ENCODE results near the gene PLXDC1.
A peak's percentile ranks its signal among the peaks of the same experiment; 100 is the strongest.
"Not testable (repeated sequence)": the region's sequence is repeated elsewhere in the genome, so short reads cannot be mapped to it uniquely, and the experiment has no call there.

PLXDC1 gene

DNA sequence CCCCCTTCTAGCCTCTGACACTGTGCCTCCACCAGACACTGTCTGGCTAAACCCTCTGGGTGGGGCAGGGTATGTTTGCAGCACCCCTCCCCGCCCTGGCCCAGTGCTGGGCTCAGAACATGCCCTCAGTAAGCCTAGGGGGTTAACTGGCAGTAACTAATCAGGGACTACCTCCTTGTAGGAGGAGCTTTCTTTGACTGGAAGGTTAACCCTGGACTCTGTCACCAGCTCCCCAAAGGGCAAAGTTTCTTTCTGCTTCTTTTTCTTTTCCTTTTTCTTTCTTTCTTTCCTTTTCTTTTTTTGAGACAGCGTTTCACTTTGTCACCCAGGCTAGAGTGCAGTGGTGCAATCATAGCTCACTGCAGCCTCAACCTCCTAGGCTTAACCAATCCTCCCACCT is 76.8 kb downstream of the PLXDC1 start:
- Mint-ChIP-seq H3K27ac (no peak overlapping the region), H3K36me3 (ENCODE audit: low read depth) (no peaks in the 10 kb centered on the region), H3K4me1 (peaks cover 2% of the 10 kb centered on the region), H3K4me3 (no peak overlapping the region), H3K27me3 (no peaks in the 10 kb centered on the region), H3K9me3 (no peaks in the 10 kb centered on the region)
- ATAC-seq (no peak), DNase-seq (no peak)

DNA sequence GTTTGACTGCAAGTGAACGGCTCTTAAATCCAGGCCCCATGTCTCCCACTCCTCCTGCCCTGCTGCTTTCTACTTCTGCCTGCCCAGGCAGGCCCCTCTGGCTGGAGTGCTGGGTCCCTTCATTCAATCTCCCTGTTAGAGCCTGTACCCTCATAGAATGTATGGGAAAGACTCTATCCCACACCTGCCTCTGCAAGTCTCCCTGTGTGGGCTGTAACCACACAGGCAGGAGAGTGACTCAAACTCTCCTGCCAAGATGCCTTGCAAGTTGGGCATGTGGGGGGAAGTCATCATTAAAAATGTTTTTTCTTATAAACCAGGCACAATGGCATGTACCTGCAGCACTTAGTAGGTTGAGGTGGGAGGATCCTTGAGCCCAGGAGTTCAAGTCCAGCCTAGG is 77.5 kb downstream of the PLXDC1 start:
- no peak overlapping the region for H3K27ac Mint-ChIP-seq
- ATAC-seq (no peak), DNase-seq (no peak)
- H3K4me1 Mint-ChIP-seq, result peaks cover 2% of the 10 kb centered on the region
- H3K27me3 Mint-ChIP-seq, result no peaks in the 10 kb centered on the region
- H3K4me3 Mint-ChIP-seq, result no peak overlapping the region
- H3K9me3 Mint-ChIP-seq, result no peaks in the 10 kb centered on the region
- H3K36me3 Mint-ChIP-seq (ENCODE audit: low read depth), result no peaks in the 10 kb centered on the region

DNA sequence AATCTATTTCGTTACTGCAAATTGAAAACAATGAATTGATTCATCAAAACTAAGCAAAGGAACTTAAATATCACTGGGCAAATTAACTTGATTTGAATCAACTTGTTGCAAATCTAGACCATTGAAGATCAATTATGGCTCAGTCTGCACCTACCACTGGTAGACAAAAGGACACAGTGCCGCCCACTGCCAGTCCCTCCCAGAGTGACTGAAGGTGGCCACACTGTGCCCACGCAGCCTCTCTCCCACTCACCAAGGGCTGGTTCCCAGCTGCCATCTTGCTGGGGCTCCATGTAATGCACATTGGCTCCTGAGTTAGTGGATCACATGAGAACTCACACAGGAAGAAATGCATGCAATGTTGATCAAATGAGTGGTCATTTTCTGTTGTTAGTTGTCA is 78.1 kb downstream of the PLXDC1 start:
- no peak for ATAC-seq
- Mint-ChIP-seq H3K4me1 (peaks cover 2% of the 10 kb centered on the region), H3K36me3 (ENCODE audit: low read depth) (no peaks in the 10 kb centered on the region), H3K27ac (no peak overlapping the region), H3K9me3 (no peaks in the 10 kb centered on the region), H3K4me3 (no peak overlapping the region), H3K27me3 (no peaks in the 10 kb centered on the region)
- DNase-seq, result no peak

DNA sequence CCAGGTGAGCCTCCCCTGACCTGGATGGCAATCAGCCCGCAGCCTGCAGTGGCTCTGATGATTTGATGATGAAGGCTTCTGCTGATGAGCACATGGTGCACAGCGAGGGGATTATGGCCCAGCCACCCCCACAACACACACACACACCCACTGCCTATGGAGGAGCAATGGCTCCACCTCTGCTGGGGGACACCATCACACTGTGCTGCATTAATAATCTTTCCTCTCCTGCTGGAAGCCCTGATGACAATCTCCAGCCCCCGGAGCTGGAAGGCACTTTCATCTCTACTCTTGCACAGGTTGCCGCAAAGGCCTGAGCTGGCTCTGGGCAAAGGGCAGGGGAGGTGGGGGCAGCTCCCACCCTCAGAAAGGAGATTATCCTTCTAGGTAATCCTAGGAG is 79.9 kb downstream of the PLXDC1 start:
- Mint-ChIP-seq H3K27me3 (no peaks in the 10 kb centered on the region), H3K4me3 (no peak overlapping the region), H3K27ac (no peak overlapping the region), H3K36me3 (ENCODE audit: low read depth) (no peaks in the 10 kb centered on the region), H3K4me1 (peaks cover 2% of the 10 kb centered on the region), H3K9me3 (no peaks in the 10 kb centered on the region)
- no peak for DNase-seq
- ATAC-seq, result no peak

DNA sequence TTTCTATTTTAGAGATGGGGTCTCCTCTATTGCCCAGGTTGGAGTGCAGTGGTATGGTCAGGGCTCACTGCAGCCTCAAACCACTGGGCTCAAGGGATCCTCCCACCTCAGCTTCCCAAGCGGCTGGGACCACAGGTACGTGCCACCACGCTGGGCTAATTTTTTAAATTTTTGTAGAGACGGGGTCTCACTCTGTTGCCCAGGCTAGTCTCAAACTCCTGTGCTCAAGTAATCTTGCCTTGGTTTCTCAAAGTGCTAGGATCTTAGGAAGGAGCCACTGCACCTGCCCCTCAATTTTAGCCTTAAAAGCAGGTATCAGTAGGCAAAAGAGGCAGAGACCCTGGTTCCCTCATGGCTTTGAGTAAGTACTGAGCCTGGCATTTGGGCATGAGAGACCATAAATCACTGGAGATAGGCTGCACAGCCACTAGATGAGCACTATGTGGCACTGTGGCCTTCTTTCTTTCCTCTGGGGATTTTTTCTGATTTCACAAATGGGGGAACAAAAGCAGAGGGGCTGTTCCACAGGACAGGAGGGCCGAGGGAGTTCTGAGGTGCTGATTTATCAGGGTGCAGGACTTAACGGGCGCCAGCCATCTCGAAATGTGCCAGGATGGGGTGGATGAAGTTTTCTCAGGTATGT is 82.2 kb downstream of the PLXDC1 start:
- DNase-seq (no peak), ATAC-seq (peak; percentile 87)
- no peak overlapping the region for H3K4me3 Mint-ChIP-seq
- H3K9me3 Mint-ChIP-seq, result no peaks in the 10 kb centered on the region
- peak overlapping the region; percentile 53 for H3K27ac Mint-ChIP-seq
- H3K36me3 Mint-ChIP-seq (ENCODE audit: low read depth), result no peaks in the 10 kb centered on the region
- peaks cover 2% of the 10 kb centered on the region for H3K4me1 Mint-ChIP-seq
- no peaks in the 10 kb centered on the region for H3K27me3 Mint-ChIP-seq

DNA sequence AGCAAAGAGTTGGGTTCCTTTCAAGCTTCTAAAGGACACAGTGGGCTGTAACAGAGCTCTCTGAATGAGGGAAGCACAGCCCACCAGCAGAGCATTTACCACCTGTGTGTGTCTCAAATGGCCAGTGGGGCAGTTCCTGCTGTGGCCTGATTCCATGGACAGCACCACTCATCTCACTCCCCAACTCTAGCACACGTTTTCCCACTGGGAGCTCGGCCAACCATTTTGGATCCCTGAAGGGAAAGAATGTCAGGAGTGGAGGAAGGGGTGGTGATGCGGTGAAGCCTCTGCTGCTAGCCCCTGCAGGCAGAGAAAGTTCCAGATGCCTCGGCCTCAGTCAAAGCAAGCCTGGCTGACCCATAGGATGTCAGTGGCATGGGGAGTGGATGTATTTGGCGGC is 86.6 kb downstream of the PLXDC1 start:
- Mint-ChIP-seq H3K9me3 (no peaks in the 10 kb centered on the region), H3K4me1 (no peaks in the 10 kb centered on the region), H3K36me3 (ENCODE audit: low read depth) (no peaks in the 10 kb centered on the region), H3K27ac (no peak overlapping the region), H3K4me3 (no peak overlapping the region), H3K27me3 (no peaks in the 10 kb centered on the region)
- ATAC-seq (no peak), DNase-seq (no peak)

DNA sequence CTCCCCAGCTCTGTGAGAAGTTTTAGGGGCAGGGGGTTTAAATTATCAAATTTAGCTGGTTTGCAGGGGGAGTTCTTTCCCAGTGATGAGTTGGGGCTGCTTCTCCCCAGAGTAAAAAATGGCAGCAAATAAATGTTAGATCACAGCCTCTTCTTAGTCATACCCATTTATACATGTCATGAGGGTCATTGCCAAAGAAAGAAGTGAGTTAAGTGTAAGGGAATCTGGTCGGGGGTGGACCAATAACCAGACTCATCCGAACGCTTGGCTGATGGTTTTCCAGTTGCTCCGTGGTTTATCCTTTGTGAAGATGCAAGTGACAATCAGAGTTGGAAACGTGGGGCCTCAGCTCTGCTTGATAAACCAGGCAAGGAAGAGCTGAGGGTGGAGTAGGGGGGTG is 87.1 kb downstream of the PLXDC1 start:
- Mint-ChIP-seq H3K27me3 (no peaks in the 10 kb centered on the region), H3K4me3 (no peak overlapping the region), H3K4me1 (no peaks in the 10 kb centered on the region), H3K27ac (no peak overlapping the region), H3K9me3 (no peaks in the 10 kb centered on the region), H3K36me3 (ENCODE audit: low read depth) (no peaks in the 10 kb centered on the region)
- DNase-seq, result no peak
- no peak for ATAC-seq

DNA sequence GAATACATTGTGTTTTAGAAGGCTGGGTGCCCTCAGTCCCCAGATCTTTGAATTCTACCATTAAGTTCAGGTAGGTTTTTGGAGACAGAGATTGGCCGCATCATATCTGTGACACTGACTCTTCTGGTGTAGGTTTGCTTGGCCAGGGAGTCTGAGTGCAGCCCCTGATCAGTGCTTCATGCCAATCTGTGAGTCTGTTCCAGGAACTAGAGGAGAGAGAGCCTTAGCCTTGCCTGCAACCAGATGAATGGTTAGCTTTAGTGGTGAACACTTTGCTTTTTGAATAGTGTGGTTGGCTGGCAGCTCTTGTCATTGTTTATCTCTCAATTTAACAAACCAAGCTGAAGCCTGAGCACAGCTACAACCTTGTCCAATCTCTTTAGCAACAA is 87.8 kb downstream of the PLXDC1 start:
- Mint-ChIP-seq H3K27ac (no peak overlapping the region), H3K4me1 (no peaks in the 10 kb centered on the region), H3K27me3 (no peaks in the 10 kb centered on the region), H3K9me3 (no peaks in the 10 kb centered on the region), H3K36me3 (ENCODE audit: low read depth) (no peaks in the 10 kb centered on the region), H3K4me3 (no peak overlapping the region)
- ATAC-seq (no peak), DNase-seq (no peak)

DNA sequence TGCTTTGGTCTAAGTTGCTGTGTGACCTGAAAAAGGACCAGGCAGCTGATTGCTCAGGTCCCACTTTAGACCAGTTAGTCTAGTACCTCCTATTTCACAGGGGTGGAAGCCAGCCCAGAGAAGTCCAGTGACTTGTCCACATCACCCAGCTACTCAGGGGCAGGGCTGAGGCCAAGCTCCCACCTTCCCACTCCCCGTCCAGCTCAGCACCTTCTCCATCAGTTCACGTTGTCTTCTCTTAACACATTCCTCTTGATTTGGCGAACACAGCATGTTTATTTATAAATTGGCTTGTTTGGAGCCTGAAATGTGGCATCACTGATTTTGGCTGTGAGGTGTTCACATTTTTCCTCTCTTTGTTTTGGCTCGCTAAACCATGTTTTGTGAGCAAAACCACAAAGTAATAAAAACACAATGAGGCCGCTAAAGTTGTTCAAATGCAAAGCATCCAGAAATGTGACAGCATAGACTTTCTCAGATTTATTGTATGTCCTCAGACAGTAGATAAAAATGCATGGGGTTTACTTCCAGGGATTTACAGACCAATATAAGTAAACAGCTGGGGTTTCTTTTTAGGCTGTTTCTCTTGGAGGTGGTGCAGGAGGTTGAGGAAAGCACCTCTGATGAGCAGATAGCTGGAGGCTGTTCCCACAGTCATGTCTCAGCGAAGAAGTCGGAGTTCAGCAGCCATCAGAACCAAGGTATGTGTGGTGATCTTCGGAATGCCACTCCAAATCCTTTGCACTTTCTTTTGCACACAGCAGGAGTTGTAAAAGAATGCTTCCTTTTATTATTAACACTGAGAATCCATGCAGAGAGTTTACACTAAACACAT is 88.4 kb downstream of the PLXDC1 start:
- ATAC-seq, result no peak
- DNase-seq, result no peak
- H3K4me1 Mint-ChIP-seq, result no peaks in the 10 kb centered on the region
- no peaks in the 10 kb centered on the region for H3K27me3 Mint-ChIP-seq
- no peaks in the 10 kb centered on the region for H3K36me3 Mint-ChIP-seq (ENCODE audit: low read depth)
- H3K27ac Mint-ChIP-seq, result no peak overlapping the region
- H3K9me3 Mint-ChIP-seq, result no peaks in the 10 kb centered on the region
- H3K4me3 Mint-ChIP-seq, result no peak overlapping the region

DNA sequence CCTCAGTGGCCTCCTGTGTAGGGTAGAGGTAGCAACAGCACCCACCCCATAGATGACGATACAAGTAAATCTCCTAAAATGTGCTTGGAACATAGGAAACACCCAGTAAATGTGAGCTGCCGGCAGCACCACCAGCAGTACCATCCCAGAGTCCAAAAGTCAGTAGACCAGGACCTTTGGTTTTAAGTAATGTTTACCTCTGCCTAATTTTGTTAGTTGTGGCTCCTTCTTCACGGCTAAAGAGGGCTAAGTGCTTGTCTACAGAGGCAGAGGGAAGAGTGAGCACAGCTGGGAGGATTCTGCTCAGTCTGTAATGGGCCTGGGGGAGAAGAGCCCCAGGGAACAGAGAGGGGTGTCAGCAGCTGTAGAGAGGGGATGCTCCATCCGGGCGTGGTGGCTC is 92.9 kb downstream of the PLXDC1 start:
- H3K36me3 Mint-ChIP-seq (ENCODE audit: low read depth), result no peaks in the 10 kb centered on the region
- H3K4me1 Mint-ChIP-seq, result peaks cover 15% of the 10 kb centered on the region
- DNase-seq, result no peak
- H3K27ac Mint-ChIP-seq, result no peak overlapping the region
- ATAC-seq, result no peak
- H3K27me3 Mint-ChIP-seq, result peaks cover 3% of the 10 kb centered on the region
- H3K4me3 Mint-ChIP-seq, result no peak overlapping the region
- no peaks in the 10 kb centered on the region for H3K9me3 Mint-ChIP-seq

DNA sequence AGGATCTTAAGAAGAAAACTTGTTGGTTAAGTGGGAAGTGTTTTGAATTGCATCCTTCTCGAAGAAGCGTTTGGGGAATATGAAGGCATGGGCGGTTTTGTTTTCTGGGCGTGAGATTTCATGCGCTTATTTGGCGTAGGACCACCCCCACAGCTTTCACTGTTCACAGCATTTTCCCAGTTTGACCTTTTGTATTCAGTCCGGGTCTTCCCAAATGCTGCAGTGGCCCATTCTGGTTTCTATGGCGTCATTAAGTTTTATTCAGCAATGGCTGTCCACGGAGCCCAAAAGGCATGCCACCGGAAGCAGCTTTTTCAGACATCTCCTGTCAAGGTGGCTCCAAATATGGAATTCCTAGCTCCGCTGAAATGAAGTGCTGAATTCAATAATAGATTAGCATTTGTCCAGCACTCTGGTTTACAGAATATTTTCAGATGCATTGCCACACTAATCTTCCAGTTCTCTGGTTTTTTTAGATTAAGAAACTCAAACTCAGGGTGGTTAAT is 93.7 kb downstream of the PLXDC1 start:
- peaks cover 15% of the 10 kb centered on the region for H3K4me1 Mint-ChIP-seq
- H3K27me3 Mint-ChIP-seq, result peaks cover 6% of the 10 kb centered on the region
- no peak overlapping the region for H3K27ac Mint-ChIP-seq
- H3K4me3 Mint-ChIP-seq, result peak overlapping the region; percentile 79
- no peaks in the 10 kb centered on the region for H3K9me3 Mint-ChIP-seq
- DNase-seq (no peak), ATAC-seq (no peak)
- no peaks in the 10 kb centered on the region for H3K36me3 Mint-ChIP-seq (ENCODE audit: low read depth)

DNA sequence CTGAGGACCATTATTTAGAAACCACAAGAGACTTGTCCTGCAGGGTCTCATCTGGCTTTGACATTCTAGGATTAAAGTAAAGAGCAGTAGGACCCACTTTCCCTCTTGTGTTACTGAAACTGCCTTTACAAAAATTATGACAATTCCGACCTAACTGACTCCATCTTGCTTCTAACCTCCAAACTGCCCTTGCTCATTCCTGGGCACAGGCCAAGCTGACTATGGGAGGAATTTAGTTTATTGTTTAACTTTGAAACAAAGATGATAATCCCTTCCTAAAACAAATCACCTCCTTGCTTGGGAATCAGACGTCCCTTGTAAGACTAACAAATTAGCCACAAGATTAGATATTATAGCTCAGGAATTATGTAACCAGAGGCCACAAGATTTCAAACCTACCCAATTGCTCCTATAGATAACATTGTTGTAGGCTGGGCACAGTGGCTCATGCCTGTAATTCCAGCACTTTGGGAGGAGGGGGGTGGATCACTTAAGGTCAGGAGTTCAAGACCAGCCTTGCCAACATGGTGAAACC is 97.3 kb downstream of the PLXDC1 start:
- ATAC-seq (no peak), DNase-seq (no peak)
- Mint-ChIP-seq H3K27ac (no peak overlapping the region), H3K4me3 (no peak overlapping the region), H3K4me1 (peaks cover 15% of the 10 kb centered on the region), H3K27me3 (peaks cover 6% of the 10 kb centered on the region), H3K9me3 (no peaks in the 10 kb centered on the region), H3K36me3 (ENCODE audit: low read depth) (no peaks in the 10 kb centered on the region)

DNA sequence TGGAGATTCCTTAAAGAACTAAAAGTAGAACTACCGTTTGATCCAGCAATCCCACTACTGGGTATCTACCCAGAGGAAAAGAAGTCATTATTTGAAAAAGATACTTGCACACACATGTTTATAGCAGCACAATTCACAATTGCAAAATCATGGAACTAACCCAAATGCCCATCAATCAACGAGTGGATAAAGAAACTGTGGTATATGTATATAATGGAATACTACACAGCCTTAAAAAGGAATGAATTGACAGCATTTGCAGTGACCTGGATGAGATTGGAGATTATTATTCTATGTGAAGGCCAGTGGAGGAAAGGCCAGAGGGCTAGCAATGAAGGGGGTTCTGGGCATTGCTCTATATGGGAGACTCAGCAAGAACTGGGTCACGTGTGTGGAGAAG is 99.0 kb downstream of the PLXDC1 start:
- H3K4me1 Mint-ChIP-seq, result peaks cover 11% of the 10 kb centered on the region
- not testable (repeated sequence) for H3K36me3 Mint-ChIP-seq (ENCODE audit: low read depth); H3K27ac Mint-ChIP-seq; ATAC-seq; DNase-seq; H3K4me3 Mint-ChIP-seq; H3K9me3 Mint-ChIP-seq; H3K27me3 Mint-ChIP-seq

DNA sequence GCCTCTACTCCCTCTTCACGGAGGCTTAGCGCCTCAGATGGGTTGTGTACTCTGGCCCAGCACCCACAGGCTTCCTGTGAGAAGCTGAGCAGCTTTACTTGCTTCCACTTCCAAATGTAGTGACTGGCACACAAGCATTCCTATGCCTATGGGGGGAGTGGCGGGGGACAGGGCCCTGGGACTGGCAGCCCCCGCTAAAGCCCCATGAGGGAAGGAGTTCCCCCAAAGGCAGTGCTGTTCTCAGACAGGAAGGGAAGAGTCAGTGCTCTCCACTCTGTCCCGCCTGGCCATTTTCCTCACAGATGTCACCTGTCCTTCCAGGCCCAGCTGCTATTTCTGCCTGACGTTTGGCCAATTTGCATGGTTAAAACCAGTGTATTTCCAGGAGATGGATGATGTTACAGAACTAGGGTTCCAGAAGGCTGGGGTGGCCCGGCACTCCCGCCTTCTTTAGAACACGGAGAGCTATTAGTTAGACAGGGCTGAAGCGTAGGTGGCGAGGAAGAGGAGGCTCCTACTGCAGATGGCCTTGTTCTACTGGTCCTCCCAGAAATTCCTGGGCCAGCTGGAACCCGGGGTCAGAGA is 100.3 kb downstream of the PLXDC1 start:
- no peak overlapping the region for H3K4me3 Mint-ChIP-seq
- peaks cover 6% of the 10 kb centered on the region for H3K27me3 Mint-ChIP-seq
- peaks cover 7% of the 10 kb centered on the region for H3K36me3 Mint-ChIP-seq (ENCODE audit: low read depth)
- DNase-seq, result no peak
- H3K9me3 Mint-ChIP-seq, result peaks cover 17% of the 10 kb centered on the region
- no peaks in the 10 kb centered on the region for H3K4me1 Mint-ChIP-seq
- ATAC-seq, result no peak
- no peak overlapping the region for H3K27ac Mint-ChIP-seq

Data from activated naive CD8-positive, alpha-beta T cell treated with anti-CD3 and anti-CD28 coated beads, Interleukin-2, amount 50 U/mL, for 24 hours (primary cell).